ENCODE results near the gene IL17D.

IL17D gene

GRCh38 chr13:20686863-20687579, 16.5 kb upstream of the IL17D start:
- Histone ChIP-seq H3K27ac (ENCODE audit: low read depth, low read length) (no peak overlapping the region), H3K36me3 (ENCODE audit: control insufficient read depth in 1 of 2, insufficient read depth in 2 of 2, low read length in 2 of 2) (peaks cover 0 to 6% of the 10 kb centered on the region in 2 donors), H3K27me3 (ENCODE audit: control insufficient read depth in 1 of 2, insufficient read depth in 2 of 2, low read length in 2 of 2) (no peaks in the 10 kb centered on the region), H3K4me3 (ENCODE audit: low read depth in 1 of 2, low read length in 2 of 2) (no peak overlapping the region), H3K9me3 (ENCODE audit: control insufficient read depth in 1 of 2, low read length in 2 of 2) (no peaks in the 10 kb centered on the region), H3K9ac (ENCODE audit: low read depth in 1 of 2, low read length in 2 of 2) (no peak overlapping the region), H3K4me1 (ENCODE audit: control insufficient read depth in 1 of 2, insufficient read depth in 2 of 2, low read length in 2 of 2) (no peaks in the 10 kb centered on the region)

DNA sequence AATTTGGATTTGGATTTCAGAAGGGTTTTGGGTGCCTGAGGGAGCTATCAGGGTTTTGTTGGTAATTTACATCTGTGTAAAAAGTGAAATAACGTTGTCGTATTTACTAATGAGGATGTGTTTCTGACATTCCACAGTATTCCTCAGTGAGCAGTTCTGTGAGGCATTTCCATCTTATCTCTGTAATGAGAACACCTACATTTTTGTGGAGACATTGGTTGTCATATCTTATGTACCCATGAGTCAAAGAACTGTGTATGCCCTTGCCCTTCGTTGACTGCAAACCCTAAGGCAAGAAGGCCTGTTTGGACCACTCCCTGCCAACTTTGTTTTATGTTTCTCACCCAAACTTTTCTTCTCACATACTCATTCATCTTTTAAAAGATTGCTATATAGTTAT, 14.2 kb upstream of the IL17D start:
- Histone ChIP-seq H3K27ac (ENCODE audit: low read depth, low read length) (no peak overlapping the region), H3K4me3 (ENCODE audit: low read depth in 1 of 2, low read length in 2 of 2) (no peak overlapping the region), H3K36me3 (ENCODE audit: control insufficient read depth in 1 of 2, insufficient read depth in 2 of 2, low read length in 2 of 2) (peaks cover 0 to 6% of the 10 kb centered on the region in 2 donors)

DNA sequence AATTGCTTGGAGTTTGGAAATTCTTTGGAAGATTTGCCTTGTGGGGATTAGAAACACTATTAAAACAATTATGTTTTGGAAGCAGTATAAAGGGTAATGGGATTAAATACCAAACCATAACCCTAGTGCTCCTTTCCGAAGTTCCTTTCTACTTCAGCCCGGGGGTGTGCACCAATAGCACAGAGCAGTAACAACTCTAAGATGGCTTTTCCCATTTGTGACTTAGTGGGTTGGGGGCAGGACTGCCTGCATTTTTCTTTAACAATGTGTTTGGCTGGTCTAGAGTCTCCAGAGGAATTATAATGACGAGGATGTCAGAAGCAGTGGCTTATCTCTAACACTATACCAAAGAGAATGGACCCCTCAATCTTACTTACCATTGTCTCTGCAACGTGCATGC, 11.9 kb upstream of the IL17D start:
- Histone ChIP-seq H3K27ac (ENCODE audit: low read depth, low read length) (no peak overlapping the region), H3K27me3 (ENCODE audit: control insufficient read depth in 1 of 2, insufficient read depth in 2 of 2, low read length in 2 of 2) (no peaks in the 10 kb centered on the region), H3K9ac (ENCODE audit: low read depth in 1 of 2, low read length in 2 of 2) (no peak overlapping the region), H3K36me3 (ENCODE audit: control insufficient read depth in 1 of 2, insufficient read depth in 2 of 2, low read length in 2 of 2) (peaks cover 0 to 6% of the 10 kb centered on the region in 2 donors), H3K4me1 (ENCODE audit: control insufficient read depth in 1 of 2, insufficient read depth in 2 of 2, low read length in 2 of 2) (no peaks in the 10 kb centered on the region), H3K9me3 (ENCODE audit: control insufficient read depth in 1 of 2, low read length in 2 of 2) (no peaks in the 10 kb centered on the region), H3K4me3 (ENCODE audit: low read depth in 1 of 2, low read length in 2 of 2) (no peak overlapping the region)

More for the DNA sequence above, 14.2 kb upstream of the IL17D start:
- no peaks in the 10 kb centered on the region for H3K9me3 ChIP-seq (ENCODE audit: control insufficient read depth in 1 of 2, low read length in 2 of 2)
- H3K27me3 ChIP-seq (ENCODE audit: control insufficient read depth in 1 of 2, insufficient read depth in 2 of 2, low read length in 2 of 2): no peaks in the 10 kb centered on the region
- H3K9ac ChIP-seq (ENCODE audit: low read depth in 1 of 2, low read length in 2 of 2): no peak overlapping the region
- H3K4me1 ChIP-seq (ENCODE audit: control insufficient read depth in 1 of 2, insufficient read depth in 2 of 2, low read length in 2 of 2): no peaks in the 10 kb centered on the region

DNA sequence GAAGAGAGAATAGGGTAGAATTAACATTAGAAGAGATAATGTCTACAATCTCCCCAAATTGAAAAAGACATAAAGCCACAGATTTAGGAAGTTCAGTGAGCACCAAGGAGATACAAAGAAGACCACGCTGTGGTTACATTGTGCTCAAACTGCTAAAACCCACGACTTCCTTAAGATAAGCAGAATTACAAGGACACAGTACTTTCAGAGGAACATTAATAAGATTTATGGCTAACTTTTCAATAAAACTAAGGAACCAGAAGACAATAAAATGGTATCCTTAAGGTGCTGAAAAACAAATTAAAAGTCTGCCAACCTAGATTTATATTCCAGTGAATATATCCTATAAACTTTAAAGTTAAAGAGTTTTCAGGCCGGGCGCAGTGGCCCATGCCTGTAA, 7.4 kb upstream of the IL17D start:
- Histone ChIP-seq H3K4me1 (ENCODE audit: control insufficient read depth in 1 of 2, insufficient read depth in 2 of 2, low read length in 2 of 2) (no peaks in the 10 kb centered on the region), H3K36me3 (ENCODE audit: control insufficient read depth in 1 of 2, insufficient read depth in 2 of 2, low read length in 2 of 2) (peaks cover 0 to 6% of the 10 kb centered on the region in 2 donors), H3K9me3 (ENCODE audit: control insufficient read depth in 1 of 2, low read length in 2 of 2) (no peaks in the 10 kb centered on the region), H3K9ac (ENCODE audit: low read depth in 1 of 2, low read length in 2 of 2) (no peak overlapping the region), H3K27ac (ENCODE audit: low read depth, low read length) (no peak overlapping the region), H3K27me3 (ENCODE audit: control insufficient read depth in 1 of 2, insufficient read depth in 2 of 2, low read length in 2 of 2) (peaks cover 0 to 9% of the 10 kb centered on the region in 2 donors), H3K4me3 (ENCODE audit: low read depth in 1 of 2, low read length in 2 of 2) (no peak overlapping the region)

- Histone ChIP-seq H3K27me3 (ENCODE audit: control insufficient read depth in 1 of 2, insufficient read depth in 2 of 2, low read length in 2 of 2) (peaks cover 0 to 9% of the 10 kb centered on the region in 2 donors), H3K4me3 (ENCODE audit: low read depth in 1 of 2, low read length in 2 of 2) (no peak overlapping the region), H3K9ac (ENCODE audit: low read depth in 1 of 2, low read length in 2 of 2) (no peak overlapping the region), H3K4me1 (ENCODE audit: control insufficient read depth in 1 of 2, insufficient read depth in 2 of 2, low read length in 2 of 2) (peaks cover 8 to 10% of the 10 kb centered on the region in 2 donors), H3K36me3 (ENCODE audit: control insufficient read depth in 1 of 2, insufficient read depth in 2 of 2, low read length in 2 of 2) (no peaks in the 10 kb centered on the region), H3K9me3 (ENCODE audit: control insufficient read depth in 1 of 2, low read length in 2 of 2) (no peaks in the 10 kb centered on the region), H3K27ac (ENCODE audit: low read depth, low read length) (no peak overlapping the region)
Measured at GRCh38 chr13:20699715-20700114, 3.8 kb upstream of the IL17D start.

- no peak overlapping the region for H3K4me3 ChIP-seq (ENCODE audit: low read depth in 1 of 2, low read length in 2 of 2)
Measured at GRCh38 chr13:20700288-20700687, 3.2 kb upstream of the IL17D start.

DNA sequence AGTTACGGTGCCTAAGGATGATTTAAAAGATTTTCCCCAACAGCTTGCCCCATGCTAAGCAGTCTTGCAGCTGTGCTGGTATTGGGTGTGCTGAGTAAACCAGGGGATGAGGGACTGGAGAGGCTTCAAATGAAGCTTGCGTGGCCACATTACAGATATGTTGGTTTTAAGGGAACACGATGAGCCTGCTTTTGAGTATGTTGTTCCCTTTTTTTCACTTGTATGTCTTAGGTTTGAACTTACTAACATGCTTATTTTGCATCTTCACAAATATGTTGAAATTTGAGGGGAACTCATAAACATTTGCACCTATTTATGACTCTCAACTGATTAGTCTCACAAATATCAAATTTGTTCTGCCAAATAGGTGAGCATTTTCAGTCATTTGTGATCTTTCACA, 2.0 kb upstream of the IL17D start:
- Histone ChIP-seq H3K27me3 (ENCODE audit: control insufficient read depth in 1 of 2, insufficient read depth in 2 of 2, low read length in 2 of 2) (peaks cover 0 to 9% of the 10 kb centered on the region in 2 donors), H3K9ac (ENCODE audit: low read depth in 1 of 2, low read length in 2 of 2) (no peak overlapping the region), H3K9me3 (ENCODE audit: control insufficient read depth in 1 of 2, low read length in 2 of 2) (no peaks in the 10 kb centered on the region), H3K4me3 (ENCODE audit: low read depth in 1 of 2, low read length in 2 of 2) (no peak overlapping the region), H3K36me3 (ENCODE audit: control insufficient read depth in 1 of 2, insufficient read depth in 2 of 2, low read length in 2 of 2) (no peaks in the 10 kb centered on the region), H3K4me1 (ENCODE audit: control insufficient read depth in 1 of 2, insufficient read depth in 2 of 2, low read length in 2 of 2) (peaks cover 8 to 11% of the 10 kb centered on the region in 2 donors), H3K27ac (ENCODE audit: low read depth, low read length) (no peak overlapping the region)

More at GRCh38 chr13:20700288-20700687, 3.2 kb upstream of the IL17D start:
- Histone ChIP-seq H3K27me3 (ENCODE audit: control insufficient read depth in 1 of 2, insufficient read depth in 2 of 2, low read length in 2 of 2) (peaks cover 0 to 9% of the 10 kb centered on the region in 2 donors), H3K4me1 (ENCODE audit: control insufficient read depth in 1 of 2, insufficient read depth in 2 of 2, low read length in 2 of 2) (peaks cover 8 to 11% of the 10 kb centered on the region in 2 donors), H3K27ac (ENCODE audit: low read depth, low read length) (no peak overlapping the region), H3K9me3 (ENCODE audit: control insufficient read depth in 1 of 2, low read length in 2 of 2) (no peaks in the 10 kb centered on the region), H3K36me3 (ENCODE audit: control insufficient read depth in 1 of 2, insufficient read depth in 2 of 2, low read length in 2 of 2) (no peaks in the 10 kb centered on the region), H3K9ac (ENCODE audit: low read depth in 1 of 2, low read length in 2 of 2) (no peak overlapping the region)

DNA sequence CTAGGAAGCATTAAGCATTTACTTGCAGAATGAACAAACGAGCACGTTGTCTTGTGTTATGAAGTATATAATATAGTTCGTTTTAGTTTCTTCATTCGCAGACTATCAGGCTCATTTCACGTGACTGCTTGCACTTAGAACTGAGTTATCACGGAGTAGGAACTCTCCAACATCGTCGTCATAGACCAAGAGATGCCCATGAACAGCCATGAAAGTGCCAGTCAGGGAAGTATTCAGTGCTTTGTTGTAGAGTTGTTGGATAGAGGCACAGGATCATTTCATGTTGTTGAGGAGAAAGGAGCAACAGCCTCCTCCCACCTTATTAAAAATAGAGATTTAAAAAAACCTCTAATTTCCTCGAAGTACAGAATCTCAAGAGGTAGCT, 977 bp upstream of the IL17D start:
- Histone ChIP-seq H3K27me3 (ENCODE audit: control insufficient read depth in 1 of 2, insufficient read depth in 2 of 2, low read length in 2 of 2) (peaks cover 0 to 9% of the 10 kb centered on the region in 2 donors), H3K9ac (ENCODE audit: low read depth in 1 of 2, low read length in 2 of 2) (peak overlapping the region; percentile 52 to 69), H3K4me3 (ENCODE audit: low read depth in 1 of 2, low read length in 2 of 2) (peak overlapping the region; percentile 66 to 79), H3K4me1 (ENCODE audit: control insufficient read depth in 1 of 2, insufficient read depth in 2 of 2, low read length in 2 of 2) (peaks cover 8 to 11% of the 10 kb centered on the region in 2 donors), H3K36me3 (ENCODE audit: control insufficient read depth in 1 of 2, insufficient read depth in 2 of 2, low read length in 2 of 2) (no peaks in the 10 kb centered on the region), H3K9me3 (ENCODE audit: control insufficient read depth in 1 of 2, low read length in 2 of 2) (no peaks in the 10 kb centered on the region), H3K27ac (ENCODE audit: low read depth, low read length) (no peak overlapping the region)

- H3K9ac ChIP-seq (ENCODE audit: low read depth in 1 of 2, low read length in 2 of 2): no peak overlapping the region
- H3K4me1 ChIP-seq (ENCODE audit: control insufficient read depth in 1 of 2, insufficient read depth in 2 of 2, low read length in 2 of 2): peaks cover 8 to 11% of the 10 kb centered on the region in 2 donors
- no peak overlapping the region for H3K27ac ChIP-seq (ENCODE audit: low read depth, low read length)
- peaks cover 0 to 9% of the 10 kb centered on the region in 2 donors for H3K27me3 ChIP-seq (ENCODE audit: control insufficient read depth in 1 of 2, insufficient read depth in 2 of 2, low read length in 2 of 2)
- H3K9me3 ChIP-seq (ENCODE audit: control insufficient read depth in 1 of 2, low read length in 2 of 2): no peaks in the 10 kb centered on the region
- H3K36me3 ChIP-seq (ENCODE audit: control insufficient read depth in 1 of 2, insufficient read depth in 2 of 2, low read length in 2 of 2): no peaks in the 10 kb centered on the region
- peak overlapping the region in 1 of 2 donors; percentile 48 for H3K4me3 ChIP-seq (ENCODE audit: low read depth in 1 of 2, low read length in 2 of 2)
Measured at GRCh38 chr13:20703780-20704458, 420 bp downstream of the IL17D start.

DNA sequence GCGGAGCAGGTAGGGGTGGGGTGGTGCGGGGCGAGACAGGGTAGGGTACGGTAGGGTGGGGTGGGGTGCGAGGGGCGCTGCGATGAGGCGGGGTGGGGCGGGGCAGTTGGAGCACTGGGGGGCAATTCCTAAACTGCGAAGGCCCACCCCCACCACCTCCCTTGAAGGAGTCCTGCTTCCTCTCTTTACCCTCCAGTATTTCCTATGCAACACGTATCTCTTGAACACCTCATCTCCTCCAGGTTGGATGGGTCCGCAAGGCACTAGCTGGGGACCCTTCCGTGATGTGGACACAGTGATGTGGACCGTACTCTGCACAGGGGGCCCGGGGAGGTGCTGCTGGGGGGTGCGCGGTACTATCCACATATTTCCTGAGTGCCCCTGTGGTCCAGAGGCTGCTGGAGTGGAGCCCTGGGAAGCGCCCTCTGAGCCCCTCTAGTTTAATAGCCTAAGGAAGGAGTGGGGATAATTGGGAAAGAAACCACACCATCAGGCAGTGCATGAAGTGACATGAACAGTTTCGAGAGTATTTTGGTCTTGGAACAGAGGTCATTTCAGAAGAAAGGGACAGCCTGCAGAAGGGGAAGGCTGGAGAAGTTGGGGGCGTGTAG, 1.1 kb downstream of the IL17D start:
- no peak overlapping the region for H3K27ac ChIP-seq (ENCODE audit: low read depth, low read length)
- peaks cover 0 to 9% of the 10 kb centered on the region in 2 donors for H3K27me3 ChIP-seq (ENCODE audit: control insufficient read depth in 1 of 2, insufficient read depth in 2 of 2, low read length in 2 of 2)
- no peaks in the 10 kb centered on the region for H3K9me3 ChIP-seq (ENCODE audit: control insufficient read depth in 1 of 2, low read length in 2 of 2)
- H3K4me3 ChIP-seq (ENCODE audit: low read depth in 1 of 2, low read length in 2 of 2): peak overlapping the region; percentile 33 to 48
- peaks cover 8 to 11% of the 10 kb centered on the region in 2 donors for H3K4me1 ChIP-seq (ENCODE audit: control insufficient read depth in 1 of 2, insufficient read depth in 2 of 2, low read length in 2 of 2)
- H3K36me3 ChIP-seq (ENCODE audit: control insufficient read depth in 1 of 2, insufficient read depth in 2 of 2, low read length in 2 of 2): no peaks in the 10 kb centered on the region
- no peak overlapping the region for H3K9ac ChIP-seq (ENCODE audit: low read depth in 1 of 2, low read length in 2 of 2)

Data from duodenal mucosa (tissue), 2 donors.